Head of caudate nucleus (tissue), 42 donors: Measurements from ENCODE around the gene PSMA6.

Experiments
- DNase-seq, 42 donors: peaks; one replicate each; pipeline versions ENCODE4 v3.0.0 to v3.0.0-alpha.2; 2020 to 2021; ENCODE audit warnings: mixed read lengths in 7 of 42
- intact Hi-C: fragments of 100-400 bp; cut with DNase I; formaldehyde crosslinking; loops from one replicate; pipeline ENCODE4 v1.15.0; 2022

The PSMA6 gene

GRCh38 chr14:35304812-35305462, 12.8 kb downstream of the PSMA6 start:
- intact Hi-C loops: no loop called here
- no peak for DNase-seq

GRCh38 chr14:35305633-35306032, 13.5 kb downstream of the PSMA6 start:
- no peak for DNase-seq
- intact Hi-C loops: no loop called here

- intact Hi-C loops: no loop called here
- no peak for DNase-seq
These were observed 13.9 kb downstream of the PSMA6 start for GRCh38 chr14:35306114-35306513.

GRCh38 chr14:35317820-35318219, 25.6 kb downstream of the PSMA6 start:
- intact Hi-C loops: no loop called here
- no peak for DNase-seq

GRCh38 chr14:35319509-35319908, 27.3 kb downstream of the PSMA6 start:
- intact Hi-C loops: no loop called here
- DNase-seq: no peak

- DNase-seq: no peak
- intact Hi-C loops: no loop called here
These were observed 28.3 kb downstream of the PSMA6 start for GRCh38 chr14:35320472-35320871.

GRCh38 chr14:35326375-35326774, 34.2 kb downstream of the PSMA6 start:
- DNase-seq: no peak
- intact Hi-C loops: no loop called here

GRCh38 chr14:35331605-35332516, 39.7 kb downstream of the PSMA6 start:
- peak in 1 of 42 donors; percentile 35 for DNase-seq
- intact Hi-C loops: no loop called here

- DNase-seq: peak in 1 of 42 donors; percentile 31
These were observed 40.5 kb downstream of the PSMA6 start for GRCh38 chr14:35332517-35333263.

GRCh38 chr14:35333264-35333730, 41.1 kb downstream of the PSMA6 start:
- intact Hi-C loops: no loop called here
- peak in 1 of 42 donors; percentile 23 for DNase-seq

More at GRCh38 chr14:35332517-35333263, 40.5 kb downstream of the PSMA6 start:
- intact Hi-C loops: no loop called here

- intact Hi-C loops: no loop called here
- peak in 2 of 42 donors; percentile 29 to 33 for DNase-seq
These were observed 41.9 kb downstream of the PSMA6 start for GRCh38 chr14:35333797-35334743.

GRCh38 chr14:35335388-35336092, 43.4 kb downstream of the PSMA6 start:
- intact Hi-C loops: loop anchor here (5.0 kb wide), 1 partner anchor 48 kb away; no protein-coding TSS in a partner anchor
- DNase-seq: peak in 2 of 42 donors; percentile 35 to 37

GRCh38 chr14:35336171-35336493, 44.0 kb downstream of the PSMA6 start:
- DNase-seq: peak in 2 of 42 donors; percentile 2 to 17
- intact Hi-C loops: loop anchor here (5.0 kb wide), 1 partner anchor 49 kb away; no protein-coding TSS in a partner anchor

- intact Hi-C loops: loop anchor here (5.0 kb wide), 1 partner anchor 49 kb away; no protein-coding TSS in a partner anchor
- DNase-seq: peak in 26 of 42 donors; percentile 13 to 69 (median 37)
These were observed 44.5 kb downstream of the PSMA6 start for GRCh38 chr14:35336494-35337268.

GRCh38 chr14:35337269-35338255, 45.4 kb downstream of the PSMA6 start:
- peak in 2 of 42 donors; percentile 11 to 23 for DNase-seq
- intact Hi-C loops: loop anchor here (5.0 kb wide), 1 partner anchor 50 kb away; no protein-coding TSS in a partner anchor
